Measurements from ENCODE around the gene DPP6.

The DPP6 gene

GRCh38 chr7:154852205-154852604, 800.0 kb downstream of the DPP6 start:
- no peak for DNase-seq

DNA sequence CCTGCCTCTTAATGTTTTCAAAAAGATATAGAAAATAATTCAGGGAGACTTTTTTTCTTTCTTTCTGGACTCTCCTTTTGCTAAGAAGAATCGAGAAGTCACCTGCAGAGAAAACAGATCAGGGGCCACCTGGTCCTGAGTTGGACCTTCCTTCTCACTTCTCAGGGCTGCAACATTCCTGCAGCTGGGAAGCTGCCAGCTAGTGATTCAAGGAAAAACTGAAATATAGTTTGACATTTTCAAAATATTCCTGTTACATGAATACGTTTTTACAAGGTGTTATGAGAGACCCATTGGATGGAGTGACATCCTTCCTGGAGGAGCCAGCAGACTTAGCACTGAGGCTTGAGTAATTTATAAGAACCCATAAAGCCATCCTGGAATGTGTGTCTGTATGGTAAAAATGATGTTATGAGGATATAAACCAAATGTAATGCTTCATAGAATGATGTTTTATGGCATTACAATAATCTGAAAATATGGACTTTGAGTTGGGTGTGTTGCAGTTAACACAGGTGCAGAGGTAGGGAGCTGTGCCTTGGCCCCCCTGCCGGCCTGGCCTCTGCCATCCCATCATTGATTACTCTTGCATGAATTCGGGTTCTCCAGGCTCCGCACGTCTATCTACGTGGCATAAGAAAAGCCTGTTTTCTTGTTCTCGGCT, 801.0 kb downstream of the DPP6 start:
- no peak for DNase-seq

GRCh38 chr7:154853727-154854095, 801.5 kb downstream of the DPP6 start:
- no peak for DNase-seq

- no peak for DNase-seq
Measured at GRCh38 chr7:154854836-154855235, 802.6 kb downstream of the DPP6 start.

- no peak for DNase-seq
Measured at GRCh38 chr7:154855366-154855765, 803.2 kb downstream of the DPP6 start.

DNA sequence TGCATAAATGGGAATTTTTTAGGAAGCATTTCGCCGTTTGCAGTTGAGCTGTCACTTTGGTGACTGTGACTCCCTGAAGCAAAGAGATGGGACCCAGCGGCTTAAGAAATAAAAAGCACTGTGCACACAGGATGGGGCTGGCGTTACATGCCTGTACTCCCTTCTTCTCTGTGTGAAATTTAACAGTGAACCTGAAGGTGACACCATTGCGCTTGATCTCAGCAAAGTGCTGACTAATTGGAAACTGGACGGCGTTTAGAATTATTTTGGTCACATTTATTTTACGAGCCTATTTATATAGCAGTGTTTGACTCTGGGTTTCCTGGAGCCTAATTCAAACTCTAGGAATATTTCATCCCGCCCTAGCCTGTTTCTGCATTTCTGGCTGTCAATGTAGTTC, 804.5 kb downstream of the DPP6 start:
- no peak for DNase-seq

- DNase-seq = peak; percentile 75
Measured at GRCh38 chr7:154857240-154857639, 805.0 kb downstream of the DPP6 start.

DNA sequence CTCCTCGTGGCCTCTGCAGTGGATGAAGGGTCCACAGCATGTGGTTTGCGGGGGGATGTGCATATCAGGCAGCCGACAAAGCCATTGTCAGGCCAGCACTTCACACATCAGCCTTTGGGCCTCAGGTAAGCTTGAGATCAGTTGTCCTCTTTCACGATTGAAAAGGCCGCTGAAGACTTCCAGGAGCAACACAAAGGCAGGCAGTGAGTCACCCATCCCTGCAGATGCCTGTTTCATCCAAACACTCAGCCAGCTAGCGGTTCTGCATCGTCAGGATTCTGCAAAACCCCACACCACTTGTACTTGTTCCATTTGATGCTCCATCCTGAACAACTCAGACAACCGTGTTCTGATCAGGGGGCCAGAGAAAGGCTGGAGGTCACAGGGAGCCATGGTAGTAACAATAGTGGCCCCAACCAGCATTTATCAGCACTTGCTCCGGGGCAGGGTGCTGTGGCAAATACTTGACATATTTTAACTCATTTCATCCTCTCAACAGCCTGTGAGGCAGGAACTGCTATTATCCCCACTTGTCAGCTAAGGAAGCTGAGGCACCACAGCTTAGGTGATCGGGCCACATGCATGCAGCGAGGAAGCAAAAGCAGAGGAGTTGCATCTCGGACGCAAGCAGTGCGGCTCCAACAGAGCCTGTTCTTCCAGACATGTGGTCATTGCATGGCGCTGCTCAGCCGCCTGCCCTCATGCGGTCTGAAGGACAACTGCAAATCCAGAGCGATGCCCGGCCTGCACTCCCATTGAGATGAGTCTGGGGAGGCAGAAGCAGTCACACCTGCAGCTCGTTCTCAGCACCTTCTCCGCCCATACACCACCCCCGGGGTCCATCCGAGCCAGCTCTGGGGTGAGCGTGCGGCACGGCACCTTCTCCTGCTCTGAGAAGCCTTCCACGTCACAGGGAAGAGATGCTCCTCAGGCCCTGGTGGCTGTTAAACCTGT, 805.8 kb downstream of the DPP6 start:
- peak; percentile 72 for DNase-seq

DNA sequence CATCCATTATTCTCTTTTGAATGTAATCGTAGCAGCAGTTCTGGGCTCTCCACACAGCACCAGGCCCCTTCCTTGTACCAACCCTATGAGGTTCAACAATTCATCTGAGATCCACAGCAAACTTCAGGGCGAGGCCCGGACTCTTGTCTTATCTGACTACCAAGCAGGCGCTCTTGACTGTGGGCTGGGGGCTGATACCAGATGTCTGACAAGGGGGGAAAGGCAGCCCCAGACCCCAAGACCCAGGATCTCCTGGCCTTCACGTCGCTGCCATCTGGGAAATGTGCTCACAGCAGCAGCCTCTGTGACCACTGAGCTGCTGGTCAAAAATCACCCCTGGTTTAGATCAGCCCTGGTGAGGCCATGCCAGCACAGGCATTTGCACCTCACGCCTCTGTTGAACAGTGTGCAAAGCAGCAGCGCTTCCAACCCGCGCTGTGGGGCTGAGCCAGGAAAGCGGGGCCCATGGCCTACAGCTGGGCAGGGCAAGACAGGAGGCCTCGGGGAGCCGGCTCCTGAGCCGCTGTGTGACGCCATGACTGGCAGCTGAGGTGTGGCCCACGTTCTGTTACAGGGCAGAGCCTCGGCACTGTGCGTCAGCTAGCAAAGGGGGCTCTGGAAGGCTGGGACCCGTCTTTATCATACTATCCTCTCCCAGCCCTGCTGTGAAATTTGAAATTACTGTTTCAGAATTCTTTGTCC, 806.8 kb downstream of the DPP6 start:
- DNase-seq = no peak

DNA sequence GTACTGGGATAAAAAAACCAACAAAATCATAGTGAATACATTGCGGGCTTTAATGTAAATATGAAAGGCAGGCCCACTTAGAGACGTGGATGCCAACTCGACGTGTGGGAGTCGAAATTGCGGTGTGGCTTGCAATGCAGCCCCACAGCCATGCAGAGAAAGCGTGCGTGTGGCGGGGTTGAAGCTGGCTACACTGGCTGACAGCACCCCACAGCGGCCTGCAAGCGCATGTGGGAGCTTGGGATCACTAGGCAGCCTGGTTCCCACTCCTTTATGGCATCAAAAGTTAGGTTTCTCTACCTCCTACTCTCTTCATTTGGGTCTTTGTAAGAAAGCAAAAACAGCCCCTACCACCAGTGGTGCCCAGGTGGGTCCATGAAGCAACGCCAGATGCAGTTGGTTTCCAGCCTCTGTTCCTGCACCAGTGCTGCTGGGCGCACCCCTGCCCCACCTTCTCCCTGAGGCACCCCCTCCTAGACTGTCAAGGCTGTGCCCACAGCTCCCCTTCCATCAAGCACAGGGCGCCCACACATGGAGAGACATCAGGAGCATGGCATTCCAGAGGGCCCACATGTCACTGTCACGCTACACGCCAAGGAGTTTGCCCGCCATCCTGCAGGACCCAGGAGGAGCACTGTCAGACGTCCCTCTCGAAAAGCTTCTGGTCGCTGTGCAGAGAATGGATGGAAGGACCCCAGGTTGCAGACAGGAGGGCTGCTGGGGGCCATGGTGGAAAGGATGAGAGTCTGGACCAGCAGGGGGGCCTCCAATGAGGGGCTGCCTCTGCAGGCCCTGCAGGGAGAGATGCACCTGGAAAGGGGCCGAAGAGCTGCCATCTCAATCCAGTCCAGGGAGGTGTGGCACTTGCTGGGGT, 807.8 kb downstream of the DPP6 start:
- DNase-seq = no peak

DNA sequence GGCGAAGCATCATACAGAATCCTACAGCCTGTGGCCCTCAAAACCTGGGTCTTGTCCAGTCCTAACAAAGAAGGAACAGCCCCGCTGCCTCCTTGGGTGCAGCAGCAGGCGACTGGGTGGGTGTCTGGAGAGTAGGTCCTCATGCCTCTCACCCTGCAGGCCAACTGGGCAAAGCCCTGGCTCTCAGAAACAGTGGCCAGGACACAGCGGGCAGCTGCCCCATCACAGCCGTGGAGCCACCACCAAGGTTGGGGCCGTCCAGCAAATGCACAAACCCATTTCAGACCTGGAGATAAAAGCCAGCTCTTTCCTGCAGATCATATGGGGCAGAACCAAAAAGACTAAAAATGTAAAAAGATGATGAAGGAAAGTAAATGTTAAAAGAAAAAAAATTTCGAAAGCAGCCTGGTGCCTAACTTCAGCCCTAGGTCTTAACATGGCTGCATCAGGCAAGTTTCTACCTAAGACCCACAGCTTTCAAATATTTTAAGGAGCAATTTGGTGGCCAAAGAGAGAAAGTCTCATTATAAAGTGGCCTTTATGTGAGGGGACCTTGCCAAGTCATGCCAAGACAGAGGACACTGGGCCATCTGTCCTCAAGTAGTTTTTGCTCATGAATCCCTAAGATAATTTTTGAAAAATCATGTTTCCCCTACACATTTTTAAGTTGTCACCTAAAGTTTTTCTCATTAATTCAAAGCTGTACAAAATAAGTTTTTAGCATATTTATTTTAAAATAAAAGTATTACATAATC, 808.6 kb downstream of the DPP6 start:
- DNase-seq = no peak

DNA sequence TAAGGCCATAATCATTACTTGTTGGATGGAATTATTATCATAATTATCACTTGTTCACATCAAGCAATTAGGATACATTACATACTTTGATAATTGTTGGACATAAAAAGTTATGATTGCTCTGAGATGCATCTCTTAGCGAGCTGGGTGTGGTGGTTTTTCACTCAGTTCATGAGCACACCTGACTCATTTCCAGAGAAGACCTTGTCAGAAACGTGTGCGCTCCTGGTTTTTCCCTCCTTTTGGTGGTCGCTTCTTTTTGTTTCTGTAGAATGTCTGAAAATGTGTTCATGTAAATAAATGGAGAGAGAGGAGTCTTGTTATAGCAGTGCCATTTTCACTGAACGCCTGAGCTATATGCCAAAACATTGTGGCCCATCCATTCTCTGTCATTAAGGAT, 809.4 kb downstream of the DPP6 start:
- no peak for DNase-seq

GRCh38 chr7:154862153-154862791, 810.1 kb downstream of the DPP6 start:
- peak; percentile 88 for DNase-seq

DNA sequence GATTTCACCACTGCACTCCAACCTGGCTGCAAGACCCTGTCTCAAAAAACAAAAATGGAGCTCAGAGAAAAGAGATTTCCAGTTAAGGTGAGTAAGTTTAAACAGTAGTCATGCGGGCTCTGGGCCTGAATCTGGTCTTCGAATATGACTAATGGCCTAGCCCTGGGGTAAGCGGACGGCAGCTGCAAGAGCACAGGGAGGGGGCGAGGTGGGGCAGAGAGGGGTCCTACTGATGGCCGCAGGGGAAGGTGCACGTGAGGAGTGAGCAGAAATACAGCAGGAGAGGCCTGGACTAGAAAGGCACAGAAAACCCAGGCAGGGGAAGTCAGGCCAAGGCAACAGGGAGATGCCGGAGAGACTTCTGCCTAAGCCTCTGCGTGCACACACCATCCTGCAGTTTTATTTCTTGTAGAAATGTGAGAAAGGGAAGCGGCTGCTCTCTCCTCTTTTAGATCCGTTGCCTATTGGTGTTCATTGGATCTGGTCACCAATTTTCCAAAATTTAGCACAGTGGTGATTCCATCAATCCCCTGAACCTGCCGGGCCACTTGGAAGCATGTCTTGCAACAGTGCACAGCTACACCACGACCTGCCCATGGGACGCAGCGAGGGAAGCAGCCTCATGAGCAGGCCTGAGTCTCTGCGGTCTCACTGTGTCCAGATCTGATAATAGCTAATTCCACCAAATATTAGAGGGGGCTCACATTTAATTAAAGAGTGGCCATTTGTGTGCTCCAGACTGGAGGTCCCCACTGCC, 811.7 kb downstream of the DPP6 start:
- DNase-seq = no peak

DNA sequence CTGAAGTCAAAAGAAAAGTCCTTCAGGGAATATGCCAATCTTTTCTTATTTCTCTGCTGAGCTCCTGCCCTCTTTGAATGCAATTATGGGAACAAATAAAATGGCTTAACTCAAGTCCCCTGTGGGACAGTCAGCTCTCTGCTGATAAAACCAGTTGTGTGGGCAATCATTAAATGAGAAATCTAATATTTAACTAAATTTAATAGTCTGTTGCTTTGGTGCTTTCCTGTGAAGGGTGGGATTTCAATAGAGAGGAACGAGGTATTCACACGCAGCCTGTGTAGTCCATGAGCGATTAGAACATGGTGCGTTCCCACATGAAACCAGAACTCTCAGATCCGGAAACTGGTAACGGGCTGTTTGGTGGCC, 812.3 kb downstream of the DPP6 start:
- DNase-seq = no peak

DNA sequence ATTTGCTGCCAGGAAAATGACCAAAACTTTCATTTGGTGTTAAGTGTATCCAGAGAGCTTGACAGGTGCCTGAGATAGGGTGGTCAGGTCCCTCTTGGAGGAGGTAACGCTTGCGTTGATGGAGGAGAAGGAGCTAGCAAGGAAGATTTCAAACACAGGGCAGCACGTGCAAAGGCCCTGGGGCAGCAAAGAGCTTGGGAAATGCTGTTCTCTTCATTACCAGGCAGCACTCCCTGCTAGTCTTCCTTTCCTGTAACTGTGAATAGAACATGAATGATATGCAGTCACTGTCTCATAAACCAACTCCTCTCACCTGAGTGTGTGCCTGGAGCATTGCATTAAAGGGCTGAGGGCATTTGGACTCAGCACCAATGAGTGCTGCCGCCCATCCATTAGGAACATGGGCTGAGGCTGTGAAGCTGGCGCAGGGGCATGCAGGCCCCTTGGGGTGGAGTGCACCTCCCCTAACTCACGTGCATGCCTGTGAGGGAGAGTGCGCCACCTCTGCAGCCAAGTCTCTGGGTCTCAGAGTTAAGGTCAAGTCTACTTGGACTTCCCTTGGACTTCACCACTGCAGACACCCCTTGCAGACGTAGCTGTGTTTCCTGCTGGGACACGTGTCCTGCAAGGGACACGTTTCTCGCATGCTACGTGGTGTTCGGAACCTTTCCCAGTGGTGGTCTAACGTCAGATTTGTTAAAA, 813.9 kb downstream of the DPP6 start:
- DNase-seq = no peak

DNA sequence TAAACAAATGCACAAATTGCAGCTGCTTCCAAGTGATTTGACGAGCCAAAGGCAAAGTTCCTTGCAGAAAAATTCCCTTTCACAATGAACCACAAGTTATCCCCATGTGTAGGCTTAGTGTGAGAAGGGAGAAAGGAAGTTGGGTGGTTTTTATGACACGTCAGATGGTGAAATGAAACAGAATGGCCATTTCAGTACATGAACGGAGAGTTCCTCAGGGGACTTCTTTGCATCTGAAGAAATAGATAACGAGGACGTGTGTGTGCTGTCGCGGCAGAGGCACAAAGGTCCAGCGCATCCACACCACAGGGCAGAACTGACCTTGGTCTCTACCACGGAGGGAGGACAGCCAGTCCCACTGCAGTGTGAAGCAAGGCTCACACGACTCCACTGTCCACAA, 814.9 kb downstream of the DPP6 start:
- DNase-seq = no peak

DNA sequence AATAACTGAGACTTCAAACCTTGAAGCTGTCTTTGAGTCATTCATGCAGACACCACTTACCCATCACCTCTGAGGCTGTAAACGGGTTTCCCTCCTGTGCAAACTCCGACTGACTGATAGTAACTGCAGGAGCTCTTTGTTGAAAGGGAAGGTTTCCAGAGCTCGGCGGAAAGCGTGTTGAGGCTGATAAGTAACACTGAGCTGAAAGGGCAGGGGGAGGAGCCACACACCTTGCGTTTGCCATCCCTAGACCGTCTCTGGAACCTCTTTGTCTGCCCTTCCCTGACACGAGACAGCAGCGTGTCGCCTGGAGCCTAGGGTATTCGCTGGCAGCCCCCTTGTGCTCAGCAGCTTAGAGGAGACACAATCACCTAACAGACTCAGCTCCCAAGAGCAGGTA, 816.7 kb downstream of the DPP6 start:
- DNase-seq = peak; percentile 23

DNA sequence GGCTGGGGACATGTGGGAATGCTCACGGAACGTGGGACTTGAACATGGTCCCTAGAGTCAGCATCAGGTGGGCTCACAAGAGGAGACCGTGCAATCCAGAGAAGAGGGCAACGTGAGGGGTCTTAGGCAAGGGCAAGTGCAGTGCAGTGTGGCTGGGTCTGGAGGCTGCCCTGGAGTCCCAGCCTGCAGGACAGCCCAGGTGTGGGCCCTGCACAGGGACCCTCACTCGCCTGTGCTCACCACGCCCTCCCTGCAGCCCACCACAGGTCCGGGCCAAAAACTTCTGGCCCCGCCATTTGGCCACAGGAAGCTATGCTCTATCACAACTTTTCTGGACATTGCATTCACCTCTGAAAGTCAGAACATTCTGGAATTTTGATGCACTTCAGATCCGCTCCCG, 817.2 kb downstream of the DPP6 start:
- DNase-seq = no peak

GRCh38 chr7:154871507-154871906, 819.3 kb downstream of the DPP6 start:
- no peak for DNase-seq

Data from NCI-H345 (cell line).